Stimulated activated CD4-positive, alpha-beta T cell treated with anti-CD3 and anti-CD28 coated beads, Interleukin-1b, Interleukin-23, amount 100 ng/mL, for 24 hours (primary cell): ENCODE data around the gene VPS13D.

Experiments
- DNase-seq, 4 experiments: peaks; one replicate each; pipeline ENCODE4 v3.0.0-alpha.2; 2020; ENCODE audit warnings: low read depth in 4 of 4, low spot score in 1 of 4

VPS13D gene

DNA sequence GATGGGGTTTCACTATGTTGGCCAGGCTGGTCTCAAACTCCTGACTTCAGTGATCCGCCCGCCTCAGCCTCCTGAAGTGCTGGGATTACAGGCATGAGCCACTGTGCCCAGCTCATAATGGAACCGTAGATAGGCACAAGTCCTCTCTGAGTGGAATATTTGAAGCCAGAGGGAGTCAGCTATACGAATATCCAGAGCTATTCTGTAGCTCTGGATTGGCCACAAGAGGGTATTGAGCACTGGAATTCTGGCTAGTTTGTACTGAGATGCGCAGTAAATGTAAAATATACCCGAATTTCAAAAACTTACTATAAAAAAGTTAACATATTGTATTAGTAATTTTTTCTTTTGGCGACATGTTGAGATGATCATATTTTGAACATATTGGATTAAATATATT, 851 bp upstream of the VPS13D start:
- DNase-seq = no peak

DNA sequence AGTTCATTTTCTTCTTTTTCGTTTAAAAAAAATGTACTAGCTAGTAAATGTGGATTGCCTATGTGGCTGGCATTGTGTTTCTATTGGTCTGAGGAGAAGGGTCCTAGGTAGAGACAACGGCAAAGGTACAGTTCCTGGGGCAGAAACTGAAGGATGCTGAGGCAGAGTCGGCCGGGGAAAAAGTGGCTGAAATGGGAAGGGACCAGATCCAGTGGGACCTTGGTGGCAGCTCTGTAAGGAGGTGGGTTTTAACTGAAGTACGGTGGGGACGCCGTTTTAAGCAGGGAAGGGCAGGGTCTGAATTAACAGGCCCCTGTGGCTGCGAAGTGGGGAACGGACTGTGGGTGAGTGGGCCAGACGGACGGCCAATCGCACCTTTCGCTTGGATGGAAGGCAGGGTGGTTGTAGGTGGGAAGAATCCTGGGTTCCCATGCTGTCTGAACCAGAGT, 420 bp upstream of the VPS13D start:
- DNase-seq = no peak

DNA sequence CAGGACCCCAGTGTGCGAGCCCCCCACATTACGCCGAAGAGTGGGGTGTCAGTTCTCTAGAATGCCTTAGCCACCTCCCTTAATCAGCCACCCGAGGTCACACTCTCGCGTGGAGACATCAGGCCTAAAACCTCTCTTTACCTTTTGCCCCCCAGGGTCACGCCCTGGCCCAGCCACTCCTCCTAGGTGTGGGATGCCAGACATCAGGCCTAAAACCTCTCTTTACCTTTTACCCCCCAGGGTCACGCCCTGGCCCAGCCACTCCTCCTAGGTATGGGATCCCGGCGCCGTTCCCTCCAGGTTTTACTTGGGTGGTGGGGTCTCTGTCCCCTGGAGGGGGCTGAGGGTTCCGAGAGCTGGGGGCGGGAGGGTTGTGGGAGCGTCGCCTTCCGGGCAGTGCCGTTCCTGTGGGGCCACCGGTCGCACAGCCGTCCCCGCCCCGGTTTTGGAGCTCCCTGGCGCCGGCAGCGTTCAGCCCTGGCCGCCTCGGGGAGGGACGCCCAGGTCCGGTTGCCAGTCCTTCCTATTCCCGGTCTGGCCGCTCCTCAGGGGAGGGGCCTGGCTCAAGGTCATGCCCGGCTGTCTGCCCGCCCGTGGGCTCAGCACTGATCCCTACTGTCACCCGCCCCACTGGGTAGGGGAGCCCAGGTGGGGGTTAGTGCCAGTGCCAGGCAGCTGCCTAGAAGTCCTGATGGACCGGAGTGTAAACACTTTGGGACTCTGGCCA, 882 bp downstream of the VPS13D start:
- no peak for DNase-seq

DNA sequence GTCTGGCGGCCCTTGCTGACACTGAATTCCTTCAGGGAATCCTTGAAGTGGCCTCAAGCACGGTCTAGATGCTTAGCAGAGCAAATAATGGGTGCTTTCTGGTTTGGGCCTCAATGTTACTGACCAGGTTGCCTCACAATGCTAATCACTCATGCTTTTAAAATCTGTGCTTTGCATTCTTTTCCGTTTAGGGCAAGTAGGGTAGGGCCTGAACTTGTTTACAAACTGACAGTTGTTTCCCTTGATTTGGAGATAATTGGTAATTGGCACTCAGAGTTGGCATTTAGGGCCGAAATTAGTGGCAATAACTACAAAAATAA, 1.4 kb downstream of the VPS13D start:
- DNase-seq = no peak

DNA sequence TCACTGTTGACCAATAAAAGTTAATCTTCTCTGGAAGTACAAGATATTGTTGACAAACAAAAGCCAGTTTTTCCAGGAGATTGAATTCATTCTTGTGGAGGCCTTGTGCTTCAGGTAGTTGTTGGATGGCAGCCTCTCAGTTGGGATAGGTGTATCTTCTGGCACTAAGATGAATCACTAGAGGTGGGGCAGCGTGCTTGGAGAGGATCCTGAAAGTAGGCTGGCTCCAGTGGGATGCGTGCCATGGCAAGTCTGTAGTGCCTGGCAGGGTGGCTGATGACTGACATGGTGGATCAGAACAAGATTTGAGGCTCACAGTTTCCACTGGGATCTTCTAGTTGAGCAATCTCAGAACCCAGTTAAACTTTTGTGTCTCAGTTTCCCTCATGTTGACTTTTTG, 2.4 kb downstream of the VPS13D start:
- no peak for DNase-seq

DNA sequence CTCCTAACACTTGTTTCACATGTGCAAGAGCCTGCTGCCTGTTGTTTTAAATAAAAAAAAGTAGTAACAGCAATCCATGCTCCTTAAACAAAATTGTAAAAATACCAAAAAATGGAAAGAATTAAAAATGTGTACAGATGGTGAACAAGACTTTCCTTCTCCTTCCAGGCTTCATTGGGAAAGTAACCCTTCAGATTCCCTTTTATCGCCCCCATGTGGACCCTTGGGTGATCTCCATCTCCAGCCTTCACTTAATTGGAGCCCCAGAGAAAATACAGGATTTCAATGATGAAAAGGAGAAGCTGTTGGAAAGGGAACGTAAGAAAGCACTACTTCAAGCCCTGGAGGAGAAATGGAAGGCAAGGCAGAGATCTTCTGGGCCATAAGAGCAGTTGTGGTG, 14.2 kb downstream of the VPS13D start:
- no peak for DNase-seq

DNA sequence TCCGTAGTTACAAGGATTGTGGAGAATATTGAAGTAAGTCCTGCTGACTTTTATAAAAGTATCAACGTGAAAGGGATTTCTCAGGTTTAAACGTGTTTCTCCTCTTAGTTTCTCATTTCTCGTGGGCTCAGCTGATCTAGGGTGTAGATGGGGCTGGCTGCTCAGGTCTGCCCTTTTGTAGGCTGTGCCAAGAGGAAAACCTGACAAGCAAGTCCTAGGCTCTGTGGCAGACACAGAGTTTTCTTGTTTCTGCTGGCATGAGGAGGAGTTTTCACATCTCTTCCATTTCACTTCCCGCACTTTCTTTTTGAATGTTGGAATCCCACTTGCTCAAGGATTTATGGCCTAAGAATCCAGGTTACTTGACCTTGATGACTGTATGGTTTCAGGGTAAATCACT, 14.8 kb downstream of the VPS13D start:
- DNase-seq = no peak

DNA sequence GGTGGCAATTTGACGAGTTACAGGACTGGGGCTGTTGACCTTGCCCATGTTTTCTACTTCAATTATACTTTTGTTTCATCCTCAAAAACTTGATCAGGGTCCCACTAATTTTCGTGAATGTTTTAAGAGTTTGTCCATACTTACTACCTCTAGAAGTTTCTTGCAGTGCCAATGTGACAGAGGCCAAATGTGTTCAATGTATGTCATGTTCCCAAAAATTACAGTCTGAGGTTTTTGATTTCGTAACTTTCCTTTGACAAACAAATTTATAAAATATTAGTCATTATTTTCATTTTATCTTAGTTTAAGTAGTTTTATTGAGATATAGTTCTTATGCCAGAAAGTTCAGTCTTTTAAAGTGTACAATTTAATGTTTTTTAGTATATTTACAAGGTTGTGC, 15.3 kb downstream of the VPS13D start:
- no peak for DNase-seq

DNA sequence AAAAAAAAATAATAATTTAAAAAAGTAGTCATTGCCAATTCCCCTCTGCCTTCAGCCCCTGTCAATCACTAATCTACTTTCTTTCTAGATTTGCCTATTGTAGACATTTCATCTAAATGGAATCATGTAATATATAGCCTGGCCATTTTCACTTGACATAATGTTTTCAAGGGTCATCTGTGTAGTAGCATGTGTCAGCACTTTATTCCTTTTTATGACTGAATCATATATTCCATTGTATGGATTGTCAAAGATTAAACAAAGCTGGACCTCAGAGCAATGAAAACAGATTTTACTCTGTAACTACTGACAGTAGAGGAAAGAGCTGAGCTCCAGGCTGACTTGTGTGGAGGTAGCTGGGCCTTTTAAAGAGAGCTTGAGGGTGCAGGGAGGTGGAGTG, 15.9 kb downstream of the VPS13D start:
- DNase-seq = no peak

DNA sequence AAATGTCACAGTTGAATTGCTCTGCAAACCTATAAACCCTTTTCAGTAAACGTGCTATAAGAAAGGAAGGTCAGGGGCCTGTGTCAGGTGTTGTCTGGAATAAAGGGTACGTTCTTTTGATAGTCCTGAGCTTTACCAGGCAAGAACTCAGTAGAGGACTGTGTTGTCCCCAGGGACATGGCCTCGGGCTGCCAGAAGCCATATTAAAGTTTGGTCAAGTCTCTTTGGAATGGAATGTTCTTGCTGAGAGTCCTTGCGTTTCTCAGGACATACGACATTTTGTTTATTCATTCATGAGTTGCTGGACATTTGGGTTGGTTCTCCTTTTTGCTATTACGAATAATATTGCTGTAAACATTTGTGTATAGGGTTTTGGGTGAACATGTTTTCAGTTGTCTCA, 16.8 kb downstream of the VPS13D start:
- no peak for DNase-seq

DNA sequence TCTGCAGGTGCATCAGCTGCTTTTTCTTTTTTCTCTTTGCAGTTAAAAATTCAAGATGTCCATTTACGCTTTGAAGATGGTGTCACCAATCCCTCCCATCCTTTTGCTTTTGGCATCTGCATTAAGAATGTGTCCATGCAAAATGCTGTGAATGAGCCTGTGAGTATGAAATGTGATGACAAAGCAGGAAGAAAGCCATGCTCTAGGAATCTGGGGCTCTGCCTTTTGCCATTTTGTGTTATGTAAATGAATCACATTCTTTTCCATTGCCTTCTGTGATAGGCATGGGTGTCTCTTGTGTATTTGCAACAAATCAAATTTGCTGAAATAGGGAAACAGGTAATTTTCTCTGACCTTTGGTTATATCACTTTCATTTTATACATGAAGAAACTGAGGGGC, 19.4 kb downstream of the VPS13D start:
- no peak for DNase-seq

DNA sequence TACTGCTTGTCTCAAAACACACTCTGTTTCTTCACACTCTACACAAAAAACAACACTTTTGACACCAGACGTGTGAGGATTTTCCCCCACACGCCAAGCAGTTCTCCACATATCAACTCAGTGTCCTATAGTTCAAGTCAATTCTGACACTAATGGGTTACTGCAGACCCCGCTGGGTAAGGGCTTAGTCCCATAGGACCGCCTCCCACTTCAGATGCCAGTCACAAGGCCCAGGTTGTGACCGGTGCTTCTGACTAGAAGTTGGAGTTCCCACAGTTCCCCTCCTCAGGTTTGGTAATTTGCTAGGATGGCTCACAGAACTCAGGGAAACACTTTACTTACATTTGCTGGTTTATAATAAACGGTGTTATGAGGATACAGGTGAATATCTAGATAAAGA, 19.9 kb downstream of the VPS13D start:
- no peak for DNase-seq

DNA sequence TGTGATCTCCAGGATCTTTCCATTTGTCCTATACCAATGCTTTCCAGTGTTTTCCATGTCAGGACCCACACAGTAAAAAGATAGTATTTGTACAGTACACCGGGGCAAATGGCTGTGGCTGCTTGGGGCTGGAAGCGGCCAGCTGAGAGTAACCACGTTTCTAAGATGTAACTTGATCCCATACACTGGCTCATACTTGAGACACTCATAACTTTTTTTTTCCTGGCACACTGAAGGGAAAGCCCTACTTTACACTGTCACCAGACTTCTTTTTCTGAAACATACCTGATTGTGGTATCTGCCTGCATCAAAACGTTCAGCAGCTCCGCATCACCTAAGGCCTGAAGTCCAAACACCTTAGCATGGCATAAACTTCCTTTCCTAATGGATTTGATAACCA, 21.6 kb downstream of the VPS13D start:
- DNase-seq = no peak

DNA sequence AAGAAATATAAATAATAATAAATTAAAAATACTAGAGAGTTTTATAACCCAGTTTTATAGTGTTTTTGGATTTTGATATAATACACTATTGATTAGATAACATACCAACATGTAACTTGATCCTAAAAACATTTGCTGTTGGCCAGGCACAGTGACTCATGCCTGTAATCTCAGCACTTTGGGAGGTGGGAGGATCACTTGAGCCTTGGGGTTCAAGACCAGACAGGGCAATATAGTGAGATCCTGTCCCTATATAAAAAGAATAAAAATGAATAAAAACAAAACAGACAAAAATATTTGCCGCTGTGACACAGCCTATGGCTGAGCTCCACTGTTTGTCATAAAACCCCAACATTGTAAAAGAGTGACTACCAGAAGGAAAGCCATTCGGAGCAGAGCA, 26.1 kb downstream of the VPS13D start:
- no peak for DNase-seq

DNA sequence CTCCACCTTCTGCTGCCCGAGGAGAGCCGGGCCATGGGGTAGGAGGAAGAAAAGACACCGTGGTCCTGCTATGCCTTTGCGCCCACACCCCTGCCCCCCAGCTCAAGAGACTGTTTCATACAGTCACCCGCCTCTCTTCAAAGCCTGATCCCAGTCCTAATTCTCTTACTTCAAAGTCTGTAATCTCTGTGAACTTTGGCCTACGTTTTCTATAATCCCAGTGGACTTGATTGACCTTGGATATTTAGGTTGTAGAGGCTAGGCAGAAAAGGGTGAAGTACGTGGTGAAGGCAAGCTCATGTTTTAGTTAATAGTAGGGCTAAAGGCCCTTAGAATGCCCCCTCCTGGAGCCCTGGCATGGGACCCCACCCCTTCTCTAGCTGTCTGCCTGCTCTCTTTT, 28.4 kb downstream of the VPS13D start:
- no peak for DNase-seq

DNA sequence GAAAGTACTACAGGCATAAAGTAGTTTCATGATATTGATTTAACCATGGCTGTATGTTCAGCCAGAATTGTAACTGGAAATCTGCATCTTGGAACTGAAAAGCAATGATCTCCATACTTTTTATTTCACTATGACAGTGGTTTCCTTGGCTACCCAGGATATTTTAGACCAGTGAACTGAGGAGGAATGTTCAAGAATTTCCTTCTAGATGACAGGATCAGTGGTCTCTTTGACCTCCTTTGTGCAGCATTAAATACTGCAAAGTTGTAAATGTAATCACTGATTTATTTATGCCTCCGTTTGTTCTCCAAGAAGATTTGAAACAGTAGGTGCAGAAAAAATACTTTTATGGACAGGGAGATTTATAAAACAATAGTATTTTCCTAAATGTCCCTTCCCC, 39.5 kb downstream of the VPS13D start:
- DNase-seq = no peak

DNA sequence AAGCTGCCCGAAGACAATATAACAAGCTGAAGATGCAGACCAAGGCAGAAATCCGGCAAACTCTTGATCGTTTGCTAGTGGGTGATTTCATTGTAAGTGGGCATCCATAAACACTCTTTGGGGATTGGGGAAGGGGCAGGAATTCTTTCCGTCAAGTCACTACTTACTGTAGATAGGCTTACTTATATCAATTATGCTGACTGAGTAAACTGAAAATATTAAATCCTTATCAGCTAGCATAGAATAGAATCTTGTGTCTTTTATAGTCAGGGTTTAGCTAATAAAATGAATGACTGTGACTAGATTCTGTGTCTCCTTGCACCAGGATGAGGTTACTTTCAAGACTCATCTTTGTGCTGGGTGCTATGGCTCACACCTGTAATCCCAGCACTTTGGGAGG, 41.2 kb downstream of the VPS13D start:
- DNase-seq = no peak

DNA sequence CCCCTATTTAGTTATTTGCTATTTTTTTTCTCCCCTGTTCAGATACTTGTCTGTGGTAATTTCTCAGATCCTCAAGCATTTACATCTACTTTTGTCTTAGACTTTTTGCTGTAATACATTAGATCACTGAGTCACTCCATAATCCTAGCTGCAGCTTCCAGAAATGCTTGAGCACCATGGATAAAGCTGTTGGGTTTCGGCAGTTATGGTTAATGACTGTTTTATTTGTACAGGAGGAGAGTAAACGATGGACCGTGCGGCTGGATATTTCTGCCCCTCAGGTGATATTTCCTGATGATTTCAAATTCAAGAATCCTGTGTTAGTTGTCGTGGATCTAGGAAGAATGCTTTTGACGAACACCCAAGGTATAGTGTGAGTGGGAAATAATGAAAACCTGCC, 42.9 kb downstream of the VPS13D start:
- DNase-seq = no peak

DNA sequence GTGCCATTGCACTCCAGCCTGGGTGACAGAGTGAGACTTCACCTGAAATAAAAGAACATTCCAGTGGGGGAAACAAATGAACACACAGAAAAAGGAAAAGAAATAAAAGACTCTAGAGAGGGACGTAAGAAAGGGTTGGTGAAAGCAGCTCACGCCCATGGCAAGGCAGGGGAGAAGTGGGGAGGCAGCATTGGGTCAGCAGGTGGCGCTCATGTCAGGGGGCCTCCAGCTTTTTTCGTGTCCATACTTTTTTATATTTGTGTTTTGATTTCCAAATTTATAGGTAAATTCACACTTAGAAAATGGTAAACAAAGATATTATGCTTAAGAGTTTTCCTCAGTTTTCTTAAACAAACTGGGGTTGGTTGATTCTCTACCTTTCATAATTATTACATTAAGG, 45.5 kb downstream of the VPS13D start:
- DNase-seq = peak in 3 of 4 experiments; percentile 11 to 25 (median 14)

DNA sequence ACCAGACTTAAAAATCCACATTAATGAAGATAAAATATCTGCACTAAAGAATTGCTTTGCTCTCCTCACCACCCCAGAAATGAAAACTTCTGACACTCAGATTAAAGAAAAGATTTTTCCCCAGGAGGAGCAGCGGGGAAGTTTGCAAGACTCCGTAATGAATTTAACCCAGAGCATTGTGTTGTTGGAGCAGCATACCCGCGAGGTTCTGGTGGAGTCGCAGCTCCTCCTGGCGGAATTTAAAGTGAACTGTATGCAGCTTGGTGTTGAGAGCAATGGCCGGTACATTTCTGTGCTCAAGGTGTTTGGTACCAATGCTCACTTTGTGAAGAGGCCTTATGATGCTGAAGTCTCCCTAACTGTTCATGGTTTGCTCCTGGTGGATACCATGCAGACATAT, 46.4 kb downstream of the VPS13D start:
- DNase-seq = no peak

DNA sequence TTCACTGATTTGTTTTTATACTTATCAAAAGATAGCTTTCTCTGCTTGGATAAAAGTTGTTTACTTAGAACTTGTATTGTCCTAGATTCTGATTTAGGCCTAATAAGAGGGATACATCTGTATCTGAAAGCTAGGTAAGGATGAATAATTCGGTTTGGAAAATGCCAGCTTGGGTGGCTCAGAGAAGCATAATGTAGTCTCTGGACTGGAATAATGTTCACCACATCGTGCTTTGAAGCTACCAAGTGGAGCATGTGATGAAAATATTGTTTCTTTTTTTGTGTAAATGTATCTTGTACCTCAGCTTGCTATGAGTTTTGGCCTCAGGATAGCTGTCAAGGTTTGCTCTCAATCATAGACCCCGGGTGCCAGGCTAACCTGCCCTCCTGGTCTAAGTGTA, 49.2 kb downstream of the VPS13D start:
- no peak for DNase-seq

DNA sequence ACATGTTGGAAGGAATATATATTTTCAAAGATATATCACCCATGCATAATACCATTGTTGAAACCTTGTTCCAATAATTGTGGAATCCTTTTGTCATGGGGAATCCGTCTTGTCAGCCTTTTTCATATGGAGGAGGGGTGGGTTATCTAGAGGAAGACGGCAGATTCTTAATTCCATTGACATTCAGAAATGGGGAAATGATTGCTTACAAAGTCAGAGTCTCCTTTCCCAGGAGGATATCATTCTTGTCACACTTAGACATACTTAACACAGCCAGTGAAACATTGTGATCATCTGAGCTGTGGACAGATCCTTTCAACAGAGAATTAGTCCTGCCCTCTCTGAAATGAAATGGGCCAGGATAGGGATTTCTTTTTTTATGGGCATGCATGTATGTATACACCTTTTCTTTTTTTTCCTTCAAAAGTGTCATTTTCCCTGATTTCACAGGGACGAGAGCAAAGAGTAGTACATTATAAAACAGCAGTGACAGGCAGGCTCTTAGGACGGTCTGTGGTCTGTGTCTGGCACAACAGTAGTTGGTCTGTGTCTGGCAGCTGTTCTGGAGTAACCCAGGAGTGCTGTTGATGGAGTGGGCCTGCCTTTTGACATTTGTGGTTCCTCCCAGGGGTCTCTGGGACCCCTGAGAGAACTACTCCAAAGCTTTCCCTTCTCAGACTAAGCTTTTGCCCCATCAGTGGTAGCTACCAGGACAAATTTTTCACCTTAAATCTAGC, 50.1 kb downstream of the VPS13D start:
- no peak for DNase-seq

DNA sequence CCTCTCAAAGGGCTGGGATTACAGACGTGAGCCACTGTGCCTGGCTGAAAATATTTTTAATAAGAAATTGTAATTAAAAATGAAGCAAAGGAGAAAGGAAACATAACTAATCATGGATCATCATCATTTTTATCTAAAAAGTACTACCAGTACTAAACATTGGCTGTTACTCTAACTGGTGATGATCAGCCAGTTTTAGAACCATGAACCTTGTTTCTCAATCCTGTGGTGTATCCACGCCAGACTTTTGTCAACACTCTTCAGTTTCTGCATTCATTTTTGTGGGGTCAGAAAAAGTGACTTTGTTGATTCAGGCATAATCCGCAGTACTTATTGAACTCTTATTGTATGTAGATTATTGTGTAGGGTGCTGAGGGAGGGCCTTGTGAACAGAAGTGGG, 52.3 kb downstream of the VPS13D start:
- DNase-seq = no peak
